Fibroblast of the aortic adventitia (primary cell): ENCODE measurements around the gene TSHZ1. TPM values are rescaled to one million over a fixed set of nuclear protein-coding genes. Genes with fewer than 3 reads are reported as not detected.

Source experiments
- DNase-seq: peaks from one replicate; pipeline ENCODE4 v3.0.0-alpha.2; 2010; ENCODE audit warnings: low read depth
- H3K4me3 ChIP-seq: 2 replicates; pipeline ENCODE4 v1.5.1; 2011; ENCODE audit warnings: low read depth, mild to moderate bottlenecking, control low read depth, low read length, moderate library complexity
- CTCF ChIP-seq: IDR thresholded peaks from 2 replicates; pipeline ENCODE4 v1.5.1; 2011; ENCODE audit warnings: mild to moderate bottlenecking, low read length, control low read depth, inconsistent platforms; ENCODE audit not compliant: insufficient read depth
- total RNA-seq: library from RNA; depleted of rRNA; stranded (reverse); fragments of >200 nt; gene quantifications from 2 replicates; pipeline ENCODE4 v1.2.3, GENCODE V29; 2012; ENCODE audit warnings: low replicate concordance

The TSHZ1 gene
- total RNA-seq, 1 donor, result 7.9 TPM

- TF ChIP-seq CTCF, result no peak
- peak; percentile 55 for DNase-seq
- peak overlapping the region; percentile 52 for H3K4me3 ChIP-seq
These were observed 7.0 kb upstream of the TSHZ1 start for GRCh38 chr18:75203416-75204268.

GRCh38 chr18:75204269-75204731, 6.3 kb upstream of the TSHZ1 start:
- peak overlapping the region; percentile 52 for H3K4me3 ChIP-seq
- peak; percentile 35 for DNase-seq
- TF ChIP-seq CTCF, result no peak

- peak overlapping the region; percentile 52 for H3K4me3 ChIP-seq
- DNase-seq, result no peak
- TF ChIP-seq CTCF, result no peak
These were observed 5.7 kb upstream of the TSHZ1 start for GRCh38 chr18:75204732-75205513.

GRCh38 chr18:75205514-75206132, 5.0 kb upstream of the TSHZ1 start:
- no peak for TF ChIP-seq CTCF
- DNase-seq, result no peak
- H3K4me3 ChIP-seq, result no peak overlapping the region

GRCh38 chr18:75206452-75207309, 3.9 kb upstream of the TSHZ1 start:
- no peak for DNase-seq
- H3K4me3 ChIP-seq, result peak overlapping the region; percentile 88
- no peak for TF ChIP-seq CTCF
